ENCODE results near the gene PINLYP. TPM values are rescaled to one million over a fixed set of nuclear protein-coding genes. Genes with fewer than 3 reads are reported as not detected.
"Not testable (repeated sequence)": the region's sequence is repeated elsewhere in the genome, so short reads cannot be mapped to it uniquely, and the experiment has no call there.

Gene PINLYP
- total RNA-seq, 1 donor from 2014 or later, result 2.5 TPM

GRCh38 chr19:43547926-43548325, 27.7 kb upstream of the PINLYP start:
- not testable (repeated sequence) for DNase-seq (ENCODE audit: extremely low read depth, low read depth, low spot score)

GRCh38 chr19:43548706-43549105, 26.9 kb upstream of the PINLYP start:
- DNase-seq (ENCODE audit: extremely low read depth, low read depth, low spot score), result no peak

GRCh38 chr19:43551399-43552197, 24.0 kb upstream of the PINLYP start:
- DNase-seq (ENCODE audit: extremely low read depth, low read depth, low spot score), result no peak

- no peak for DNase-seq (ENCODE audit: extremely low read depth, low read depth, low spot score)
These were observed 23.5 kb upstream of the PINLYP start for GRCh38 chr19:43552198-43552450.

- DNase-seq (ENCODE audit: extremely low read depth, low read depth, low spot score), result no peak
These were observed 23.0 kb upstream of the PINLYP start for GRCh38 chr19:43552616-43553015.

- DNase-seq (ENCODE audit: extremely low read depth, low read depth, low spot score), result no peak
These were observed 21.9 kb upstream of the PINLYP start for GRCh38 chr19:43553656-43554055.

GRCh38 chr19:43554317-43554895, 21.2 kb upstream of the PINLYP start:
- DNase-seq (ENCODE audit: extremely low read depth, low read depth, low spot score), result no peak

- DNase-seq (ENCODE audit: extremely low read depth, low read depth, low spot score), result peak; percentile 16
These were observed 20.3 kb upstream of the PINLYP start for GRCh38 chr19:43555185-43555770.

GRCh38 chr19:43560687-43561086, 14.9 kb upstream of the PINLYP start:
- DNase-seq (ENCODE audit: extremely low read depth, low read depth, low spot score), result no peak

- DNase-seq (ENCODE audit: extremely low read depth, low read depth, low spot score), result no peak
These were observed 14.2 kb upstream of the PINLYP start for GRCh38 chr19:43561139-43561970.

- DNase-seq (ENCODE audit: extremely low read depth, low read depth, low spot score), result no peak
These were observed 13.3 kb upstream of the PINLYP start for GRCh38 chr19:43562226-43562697.

GRCh38 chr19:43562698-43563241, 12.8 kb upstream of the PINLYP start:
- no peak for DNase-seq (ENCODE audit: extremely low read depth, low read depth, low spot score)

- DNase-seq (ENCODE audit: extremely low read depth, low read depth, low spot score), result no peak
These were observed 11.7 kb upstream of the PINLYP start for GRCh38 chr19:43563816-43564457.

- no peak for DNase-seq (ENCODE audit: extremely low read depth, low read depth, low spot score)
These were observed 10.8 kb upstream of the PINLYP start for GRCh38 chr19:43564800-43565199.

- no peak for DNase-seq (ENCODE audit: extremely low read depth, low read depth, low spot score)
These were observed 5.9 kb upstream of the PINLYP start for GRCh38 chr19:43569657-43570056.

GRCh38 chr19:43570174-43570791, 5.3 kb upstream of the PINLYP start:
- DNase-seq (ENCODE audit: extremely low read depth, low read depth, low spot score), result no peak

GRCh38 chr19:43572171-43572588, 3.4 kb upstream of the PINLYP start:
- DNase-seq (ENCODE audit: extremely low read depth, low read depth, low spot score), result no peak

GRCh38 chr19:43574424-43575155, 1.0 kb upstream of the PINLYP start:
- DNase-seq (ENCODE audit: extremely low read depth, low read depth, low spot score), result no peak
